ENCODE measurements around the gene PGLYRP4.
"Not testable (repeated sequence)": the region's sequence is repeated elsewhere in the genome, so short reads cannot be mapped to it uniquely, and the experiment has no call there.

Gene PGLYRP4

DNA sequence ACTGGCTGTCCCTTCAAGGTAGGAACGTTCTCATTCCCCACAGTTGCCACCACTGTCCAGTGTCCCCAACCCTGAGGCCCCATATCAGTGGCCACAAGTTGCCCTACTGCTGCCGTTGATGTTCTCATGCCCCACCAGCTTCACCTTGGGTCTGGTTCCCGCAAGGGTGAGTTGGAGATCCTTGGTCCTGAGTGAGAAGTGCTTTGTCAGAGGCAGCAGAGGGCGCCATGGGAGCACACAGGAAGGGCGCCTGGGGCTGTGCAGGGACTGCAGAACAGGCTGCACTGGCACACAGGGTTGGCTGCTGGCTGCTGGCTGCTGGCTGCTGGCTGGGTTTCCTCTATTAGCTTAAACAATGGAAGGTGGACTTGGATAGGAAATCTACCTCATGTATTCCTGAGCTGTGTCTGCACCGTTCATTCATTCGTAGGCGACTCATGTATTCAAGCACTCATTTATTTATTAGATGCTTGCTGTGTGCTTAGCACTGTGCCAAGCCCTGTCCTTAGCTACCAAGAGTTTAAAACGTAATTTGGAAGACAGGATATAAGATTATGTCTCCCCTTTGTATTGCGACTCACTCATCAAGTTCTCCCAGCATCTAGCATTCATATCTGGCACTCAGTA lies 6.9 kb upstream of the PGLYRP4 start:
- FAIRE-seq: peak; percentile 68

DNA sequence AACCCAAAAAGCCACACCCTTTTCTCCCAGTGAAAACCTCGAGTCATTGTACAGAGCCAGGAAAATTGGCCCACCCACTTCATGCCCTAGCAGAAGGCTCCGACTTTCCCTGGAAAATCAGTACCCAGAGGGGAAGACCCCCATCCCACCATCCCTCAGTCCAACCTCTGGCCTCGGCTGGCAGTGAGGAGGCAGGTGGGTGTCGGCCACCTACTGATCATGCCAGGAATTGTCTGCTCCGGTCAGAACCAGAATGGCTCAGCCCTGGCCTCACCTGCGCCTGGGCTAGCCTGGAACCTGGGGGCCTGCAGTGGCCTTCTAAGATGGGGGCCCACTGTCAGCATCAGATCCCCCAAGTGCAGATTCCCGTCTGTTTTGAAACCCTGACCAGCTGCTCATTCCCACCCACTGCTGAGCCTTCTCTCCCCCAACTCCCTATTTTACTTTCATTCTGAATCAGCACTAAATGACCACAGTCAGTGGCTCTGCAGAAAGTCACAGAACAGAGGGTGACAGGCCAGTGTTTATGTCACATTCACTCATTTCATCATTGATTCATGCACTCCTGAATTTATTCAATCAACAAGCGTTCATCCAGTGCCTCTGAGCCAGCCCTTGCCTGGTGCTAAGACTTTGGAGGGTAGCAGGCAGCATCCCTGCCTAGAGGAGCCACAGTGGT lies 6.0 kb upstream of the PGLYRP4 start:
- FAIRE-seq: no peak

DNA sequence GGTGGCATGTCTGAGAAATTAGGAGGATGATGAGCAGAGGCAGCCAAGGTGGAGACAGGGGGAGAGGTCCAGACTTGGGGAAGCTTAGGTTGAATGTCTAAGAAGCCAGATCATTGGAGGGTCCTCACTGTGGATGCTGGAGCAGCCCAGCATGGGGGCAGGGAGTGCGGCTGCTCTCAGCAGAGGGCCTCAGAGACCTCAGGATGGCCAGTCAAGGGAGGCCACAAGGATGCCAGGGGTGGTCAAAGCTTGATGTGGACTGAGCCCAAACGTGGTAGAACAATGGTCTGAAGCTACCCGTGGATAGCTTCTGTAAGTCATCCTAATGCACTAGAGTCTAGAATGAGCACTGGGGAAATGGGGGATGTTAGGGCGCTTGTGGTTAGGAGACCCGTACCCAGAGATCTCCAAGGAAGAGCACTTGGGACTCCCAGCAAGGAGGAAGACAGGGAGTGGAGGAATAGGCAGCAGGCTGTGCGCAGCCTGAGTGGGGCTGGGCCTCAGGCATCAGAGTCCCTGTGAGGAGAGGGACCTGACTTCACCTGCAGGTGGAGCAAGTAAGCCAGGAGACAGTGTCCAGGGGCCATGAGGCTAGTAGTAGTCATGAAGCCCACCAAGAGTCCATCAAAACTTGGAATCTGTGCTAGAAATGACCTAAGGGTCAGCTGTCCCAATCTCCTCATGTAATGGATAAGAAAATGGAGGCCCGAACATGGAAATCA lies 4.7 kb upstream of the PGLYRP4 start:
- FAIRE-seq: no peak

DNA sequence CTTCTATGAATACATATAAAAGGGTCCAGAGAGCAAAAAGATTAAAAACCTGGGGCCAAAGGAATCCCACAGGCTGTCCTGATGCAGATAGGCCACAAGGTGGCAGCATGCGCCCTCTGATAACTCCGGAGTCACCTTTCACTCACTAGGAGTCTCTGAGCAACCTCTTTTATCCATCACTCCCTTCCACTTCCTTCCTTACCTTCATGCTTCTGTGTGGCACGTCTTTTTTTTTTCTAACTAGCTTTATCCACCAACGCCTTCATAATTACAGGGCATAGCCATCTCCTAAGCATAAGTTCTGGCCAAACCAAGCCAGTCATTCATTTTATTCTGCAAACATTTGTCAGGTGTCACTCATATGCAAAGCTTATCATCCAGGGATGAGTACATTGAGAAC lies 3.9 kb upstream of the PGLYRP4 start:
- FAIRE-seq: peak; percentile 92

DNA sequence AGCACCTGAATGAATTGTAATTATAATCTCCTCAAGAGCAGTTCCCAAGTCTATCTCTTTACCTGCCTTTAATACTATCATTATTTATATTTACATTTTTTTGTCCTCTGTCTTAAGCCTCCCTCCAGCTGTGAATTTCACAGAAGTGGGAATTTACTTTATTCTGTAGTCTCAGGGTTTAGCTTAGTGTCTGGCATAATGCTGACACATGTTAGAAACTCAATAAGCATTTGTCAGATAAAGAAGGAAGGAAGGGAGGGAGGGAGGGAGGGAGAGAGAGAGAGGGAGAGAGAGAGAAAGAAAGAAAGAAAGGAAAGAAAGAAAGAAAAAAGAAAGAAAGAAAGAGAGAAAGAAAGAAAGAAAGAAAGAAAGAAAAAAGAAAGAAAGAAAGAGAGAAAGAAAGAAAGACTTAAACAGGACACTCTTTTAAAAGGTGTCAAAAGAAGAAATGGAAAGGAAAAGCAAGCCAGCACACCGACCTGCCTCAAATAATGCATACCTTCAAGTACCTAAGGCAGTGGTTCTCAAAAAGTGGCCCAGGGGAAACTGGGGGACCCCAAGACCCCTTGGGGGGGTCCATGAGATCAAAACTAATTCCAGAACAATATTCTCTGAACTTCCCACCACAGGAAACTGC lies 1.8 kb upstream of the PGLYRP4 start:
- FAIRE-seq: no peak

DNA sequence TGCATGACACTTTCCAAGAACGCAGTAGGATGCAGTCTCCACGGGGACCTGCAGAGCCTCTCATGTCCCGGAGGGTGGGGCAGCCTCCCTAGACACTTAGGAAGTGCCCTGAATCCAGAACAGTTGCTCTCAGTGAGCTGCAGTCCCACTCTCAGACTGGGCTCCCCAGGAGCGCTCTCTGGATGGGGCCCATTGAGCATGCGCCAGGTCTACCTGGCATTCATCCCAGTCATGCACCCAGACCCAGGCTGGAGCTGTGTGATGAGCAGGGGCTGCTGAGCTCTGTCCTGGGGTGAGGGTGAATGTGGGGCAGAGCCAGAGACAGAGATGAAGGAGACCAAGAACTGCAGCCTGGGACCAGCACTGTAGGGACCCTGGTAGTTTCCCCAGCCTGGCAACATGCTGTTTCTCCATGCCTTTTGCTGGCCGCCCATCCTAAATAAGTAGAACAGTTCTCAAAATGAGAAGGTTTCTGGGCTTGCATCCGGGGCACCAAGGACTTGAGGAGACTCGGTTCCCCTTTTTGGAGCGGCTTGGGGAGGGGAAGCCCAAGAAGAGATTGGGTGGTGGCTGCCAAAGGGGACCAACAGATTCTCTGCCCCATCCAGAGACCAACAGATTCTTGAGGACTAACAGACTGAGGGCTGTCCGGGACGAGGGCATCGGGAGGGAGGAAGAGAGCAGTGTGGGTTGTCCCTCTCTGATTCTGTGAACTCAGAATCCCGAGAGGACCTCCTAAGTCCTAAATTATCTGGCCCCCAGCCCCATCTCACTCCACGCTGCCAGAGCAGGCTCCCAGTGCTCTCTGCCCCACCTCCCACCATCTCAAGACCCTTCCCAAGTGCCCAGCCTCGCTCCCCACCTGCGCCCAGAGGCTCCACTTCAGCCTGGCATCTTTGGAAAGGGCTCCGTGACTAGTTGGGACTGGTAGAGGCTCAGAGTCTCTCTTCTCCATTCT lies 1.0 kb upstream of the PGLYRP4 start:
- no peak for FAIRE-seq

DNA sequence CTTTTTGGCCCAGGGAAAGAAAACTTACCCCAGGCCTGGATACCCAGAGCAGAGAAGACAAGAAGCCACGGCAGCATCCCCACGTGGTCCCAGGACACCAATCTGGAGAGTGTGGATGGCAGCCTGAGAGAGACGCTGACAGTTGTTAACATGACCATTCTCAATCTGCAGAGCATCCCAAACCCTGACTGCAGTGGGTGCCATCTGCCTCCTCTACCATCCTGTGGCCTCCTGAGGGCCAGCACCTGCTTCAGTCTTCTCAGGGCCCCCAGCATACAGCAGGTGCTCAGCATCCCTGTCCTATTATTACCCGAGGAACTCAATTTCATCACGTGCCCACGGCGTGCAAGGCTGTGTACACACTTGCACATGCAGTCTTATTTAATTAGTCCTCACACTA lies 785 bp downstream of the PGLYRP4 start:
- no peak for FAIRE-seq

DNA sequence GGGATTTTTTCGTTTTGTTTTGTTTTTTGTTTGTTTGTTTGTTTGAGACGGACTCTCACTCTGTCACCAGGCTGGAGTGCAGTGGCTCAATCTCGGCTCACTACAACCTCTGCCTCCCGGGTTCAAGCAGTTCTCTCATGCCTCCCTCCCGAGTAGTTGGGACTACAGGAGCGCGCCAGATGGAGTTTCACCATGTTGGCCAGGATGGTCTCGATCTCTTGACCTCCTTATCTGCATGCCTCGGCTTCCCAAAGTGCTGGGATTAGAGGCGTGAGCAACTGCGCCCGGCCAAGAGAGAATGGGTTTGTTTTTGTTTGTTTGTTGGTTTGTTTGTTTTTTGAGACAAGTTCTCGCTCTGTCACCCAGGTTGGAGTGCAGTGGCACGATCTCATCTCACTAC lies 1.6 kb downstream of the PGLYRP4 start:
- not testable (repeated sequence) for FAIRE-seq

DNA sequence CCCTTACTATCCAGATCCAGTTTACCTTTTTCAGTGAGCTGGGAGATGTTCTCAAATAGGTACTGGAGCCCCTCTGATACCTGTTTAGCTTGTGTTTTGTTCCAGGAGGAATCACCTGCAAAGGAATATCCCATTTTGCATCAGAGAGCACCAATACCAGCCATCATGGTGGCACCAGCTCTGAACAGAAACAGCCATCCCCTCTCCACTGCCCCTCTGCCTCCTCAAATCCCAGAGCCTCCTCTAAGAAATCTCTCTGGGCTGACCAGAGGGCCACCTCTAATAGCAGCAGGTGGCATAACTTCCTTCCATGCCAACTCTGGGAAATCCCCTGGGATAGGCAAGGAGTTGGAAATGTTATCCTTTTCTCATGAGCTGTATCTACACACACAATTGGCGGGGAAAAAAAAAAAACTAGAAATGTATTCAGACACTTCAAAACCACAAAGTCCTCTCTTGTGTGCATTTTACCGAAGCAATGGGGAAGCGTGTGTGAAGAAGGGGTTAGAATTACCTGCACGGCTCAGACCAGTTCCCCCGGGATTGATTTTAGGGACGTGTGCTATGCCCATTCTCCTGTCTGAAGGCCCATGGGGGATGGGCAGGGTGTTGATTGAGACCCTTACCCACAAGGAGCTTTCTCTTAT lies 2.4 kb downstream of the PGLYRP4 start:
- FAIRE-seq: no peak

DNA sequence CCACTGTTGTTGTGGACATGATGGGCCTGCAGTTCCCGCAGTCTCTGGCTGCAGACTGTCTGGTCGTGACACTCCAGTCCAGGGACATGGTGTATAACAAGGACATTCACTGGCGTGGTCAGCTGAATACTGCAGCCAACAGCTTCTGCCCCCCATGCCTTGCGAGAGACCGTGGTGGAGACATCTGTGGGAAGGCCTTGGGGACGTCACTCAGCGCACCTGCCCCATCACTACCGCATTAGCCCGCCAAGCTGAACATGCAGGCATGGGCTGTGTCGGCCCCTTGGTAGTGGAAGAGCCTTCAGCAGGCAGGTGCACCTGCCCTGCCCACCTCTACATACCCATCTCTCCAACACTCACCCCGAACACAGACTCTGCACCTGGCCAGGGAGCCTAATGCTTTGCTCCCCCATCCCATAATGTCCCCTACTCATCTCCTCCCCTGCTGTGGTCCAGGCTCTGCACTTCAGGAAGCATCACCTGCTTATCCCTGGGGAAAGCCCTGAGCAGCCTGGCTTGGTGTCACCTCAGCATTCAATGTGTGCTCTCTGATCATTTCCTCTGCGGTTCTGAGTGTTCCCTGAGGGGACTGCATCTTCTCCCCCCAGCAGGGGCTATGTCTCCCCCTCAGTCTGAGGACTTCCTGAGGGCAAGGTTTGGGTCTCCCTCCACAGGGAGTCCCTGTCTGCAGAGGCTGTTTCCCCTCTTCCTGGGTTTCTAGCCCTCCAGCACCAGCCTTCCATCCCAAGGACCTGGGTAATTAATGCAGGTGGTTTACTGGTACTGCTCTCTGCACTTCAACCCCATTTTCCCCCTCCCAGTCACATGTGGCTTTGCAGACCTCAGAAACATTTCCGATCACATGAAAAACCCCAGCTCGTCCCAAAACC lies 3.2 kb downstream of the PGLYRP4 start:
- FAIRE-seq: no peak

DNA sequence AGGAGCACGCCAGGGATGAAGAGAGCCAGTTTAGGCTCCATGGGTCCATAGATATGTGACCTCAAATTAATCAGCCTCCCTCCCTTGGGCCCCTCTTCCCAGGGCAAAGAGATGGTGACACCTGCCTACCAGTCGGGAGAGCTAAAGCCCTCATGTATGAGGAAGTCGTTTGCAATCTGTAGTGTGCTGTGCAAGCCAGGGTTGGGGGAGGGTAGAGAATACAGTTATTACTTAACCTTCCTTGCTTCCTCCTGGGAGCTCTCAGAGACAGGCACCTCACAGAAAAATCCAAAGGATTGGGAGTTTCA lies 4.0 kb downstream of the PGLYRP4 start:
- FAIRE-seq: no peak

DNA sequence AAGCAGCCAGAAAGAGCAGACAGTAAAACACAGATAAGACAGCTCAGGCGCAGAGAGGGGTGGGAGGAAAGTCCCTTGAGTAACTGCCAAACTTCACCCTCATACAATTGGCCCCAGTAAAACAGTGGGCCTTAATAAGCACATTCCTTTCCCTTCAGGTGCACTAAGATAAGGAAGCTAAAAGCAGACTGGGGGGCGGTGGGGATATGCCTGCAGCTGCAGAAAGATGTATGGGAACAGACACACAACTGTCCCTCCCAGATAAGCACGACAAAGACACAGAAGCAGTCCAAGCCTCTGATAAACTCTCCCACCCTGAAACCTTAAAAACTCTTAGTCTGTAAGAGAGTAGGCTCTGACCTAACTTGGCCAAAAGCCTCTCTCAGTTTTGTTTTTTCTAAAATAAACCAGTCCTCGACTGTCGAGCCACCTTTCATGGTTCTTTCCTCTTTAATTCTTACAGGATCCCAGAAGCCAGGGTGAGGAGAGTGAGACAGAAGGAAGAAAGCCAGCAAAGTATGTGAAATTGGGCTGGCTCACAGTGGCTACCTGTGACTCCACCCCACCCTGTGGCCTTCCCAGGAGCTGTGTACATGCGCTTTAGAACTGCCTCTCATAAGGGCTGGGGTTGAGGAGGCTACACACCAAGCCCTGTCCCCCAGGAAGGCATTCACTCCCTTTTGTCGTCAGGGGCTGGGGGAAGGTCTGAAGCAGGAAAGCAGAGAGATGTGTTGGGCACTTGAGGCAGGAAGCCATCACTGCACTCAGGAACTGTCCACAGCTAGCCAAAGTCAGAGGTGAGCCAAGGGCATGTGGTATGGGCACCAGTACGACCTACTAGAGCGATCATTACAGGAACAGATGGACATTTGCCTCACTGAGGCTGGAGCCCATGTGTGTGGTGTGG lies 4.6 kb downstream of the PGLYRP4 start:
- no peak for FAIRE-seq

DNA sequence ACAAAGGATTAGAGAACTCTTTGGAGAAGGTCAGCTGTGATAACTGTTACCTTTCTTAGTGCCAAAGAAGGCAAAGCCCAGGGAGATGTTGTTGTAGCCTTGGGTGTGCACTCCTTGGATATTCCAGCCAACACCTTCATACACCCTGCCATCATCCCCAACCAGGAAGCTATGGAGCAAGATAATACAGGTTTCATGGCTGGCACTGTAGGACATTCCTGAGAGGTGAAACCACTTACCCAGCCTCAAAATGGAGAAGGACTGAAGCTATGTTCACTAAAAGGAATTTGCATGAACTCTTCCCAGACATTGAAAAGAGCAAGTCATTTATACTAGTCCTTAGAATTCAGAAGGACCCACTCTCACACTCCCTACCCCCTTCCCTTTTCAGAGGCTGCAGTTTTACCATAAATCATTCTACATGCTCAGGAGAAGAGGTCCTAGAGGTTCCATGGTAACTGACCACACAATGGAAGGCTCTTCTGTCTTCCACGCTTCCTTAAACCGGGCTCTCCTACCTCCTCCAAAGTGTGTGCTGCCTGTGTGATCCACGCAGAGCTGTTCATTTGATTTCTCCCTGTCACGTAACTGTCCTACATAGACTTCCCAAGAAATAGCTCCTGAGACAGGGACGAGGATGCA lies 5.5 kb downstream of the PGLYRP4 start:
- no peak for FAIRE-seq

DNA sequence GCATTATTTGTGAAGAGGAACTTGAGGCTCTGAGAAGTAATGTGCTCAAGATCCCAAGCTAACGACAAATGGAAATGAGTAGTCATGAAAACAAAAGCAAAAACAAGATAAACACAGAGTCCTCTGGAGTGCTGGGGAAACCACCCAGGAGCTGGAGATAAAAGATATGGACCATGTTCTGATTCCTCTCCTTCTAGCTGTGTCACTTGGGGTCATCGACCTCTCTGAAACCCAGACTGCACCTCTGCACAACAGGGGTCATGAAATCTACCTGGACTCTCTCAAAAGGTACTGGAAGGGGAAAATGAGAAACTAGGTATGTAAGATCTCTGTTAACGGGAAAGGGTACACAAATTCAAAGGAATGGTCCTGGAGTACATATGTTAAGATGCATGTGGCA lies 6.5 kb downstream of the PGLYRP4 start:
- FAIRE-seq: no peak

DNA sequence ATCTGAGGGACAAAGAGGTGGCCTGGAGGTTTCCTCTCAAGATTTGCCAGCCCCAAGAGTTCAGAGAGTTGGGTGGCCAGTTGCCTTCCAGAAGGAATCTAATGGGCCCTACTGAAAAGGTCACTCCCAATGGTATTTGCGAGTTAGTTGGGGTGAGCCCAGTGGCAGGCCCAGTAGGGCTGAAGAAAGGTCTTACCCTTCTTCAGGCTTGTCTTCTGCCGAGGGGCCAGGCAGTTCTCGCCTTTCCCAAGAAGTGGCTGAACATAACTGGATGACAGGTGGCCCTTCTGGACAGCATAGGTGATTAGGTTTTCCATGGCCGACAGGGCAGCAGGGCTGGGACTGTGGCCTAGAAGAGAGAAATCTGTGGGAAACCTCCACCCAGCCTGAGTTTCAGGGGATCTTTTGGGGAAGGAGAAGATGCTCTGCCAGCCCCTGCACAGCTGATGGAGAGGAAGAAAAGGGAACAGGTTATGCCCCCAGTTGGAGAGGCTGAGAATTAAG lies 7.2 kb downstream of the PGLYRP4 start:
- FAIRE-seq: no peak

DNA sequence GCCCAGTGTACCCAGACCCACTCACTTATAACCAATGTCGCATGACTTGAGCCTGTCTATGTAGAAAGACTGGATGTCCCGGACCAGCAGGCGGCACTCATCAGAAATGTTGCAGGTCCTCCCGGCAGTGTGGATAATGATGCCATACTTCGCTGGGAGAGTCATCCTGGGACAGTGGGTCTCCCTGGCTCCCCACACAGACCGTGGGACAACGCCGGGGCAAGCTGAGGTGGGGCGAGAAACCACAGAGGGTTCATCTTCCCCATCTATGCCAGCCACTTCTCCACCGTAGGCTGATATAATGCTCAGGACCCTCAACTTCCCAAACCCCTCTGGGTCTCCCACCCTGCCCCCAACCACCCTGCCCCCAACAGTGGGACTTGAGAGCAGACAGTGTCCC lies 8.3 kb downstream of the PGLYRP4 start:
- no peak for FAIRE-seq

DNA sequence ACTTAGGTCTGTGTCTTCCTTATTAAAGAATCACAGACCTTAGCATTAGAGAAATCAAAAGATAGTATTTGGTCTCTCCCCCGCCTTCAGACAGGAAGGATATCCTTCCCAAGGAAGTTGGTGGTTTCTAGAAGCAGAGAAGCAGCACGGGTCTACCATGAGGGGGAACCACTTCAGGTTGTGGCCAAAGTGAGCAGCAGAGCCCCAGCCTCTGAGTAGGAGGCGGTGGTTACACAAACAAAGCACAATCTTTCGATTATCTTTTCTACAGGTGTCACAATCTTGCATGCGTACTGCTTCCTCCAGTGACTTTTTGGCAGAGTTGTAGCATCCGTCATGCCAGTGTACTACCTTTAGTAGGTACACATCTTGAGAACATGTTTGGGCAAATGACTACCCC lies 8.8 kb downstream of the PGLYRP4 start:
- FAIRE-seq: no peak

DNA sequence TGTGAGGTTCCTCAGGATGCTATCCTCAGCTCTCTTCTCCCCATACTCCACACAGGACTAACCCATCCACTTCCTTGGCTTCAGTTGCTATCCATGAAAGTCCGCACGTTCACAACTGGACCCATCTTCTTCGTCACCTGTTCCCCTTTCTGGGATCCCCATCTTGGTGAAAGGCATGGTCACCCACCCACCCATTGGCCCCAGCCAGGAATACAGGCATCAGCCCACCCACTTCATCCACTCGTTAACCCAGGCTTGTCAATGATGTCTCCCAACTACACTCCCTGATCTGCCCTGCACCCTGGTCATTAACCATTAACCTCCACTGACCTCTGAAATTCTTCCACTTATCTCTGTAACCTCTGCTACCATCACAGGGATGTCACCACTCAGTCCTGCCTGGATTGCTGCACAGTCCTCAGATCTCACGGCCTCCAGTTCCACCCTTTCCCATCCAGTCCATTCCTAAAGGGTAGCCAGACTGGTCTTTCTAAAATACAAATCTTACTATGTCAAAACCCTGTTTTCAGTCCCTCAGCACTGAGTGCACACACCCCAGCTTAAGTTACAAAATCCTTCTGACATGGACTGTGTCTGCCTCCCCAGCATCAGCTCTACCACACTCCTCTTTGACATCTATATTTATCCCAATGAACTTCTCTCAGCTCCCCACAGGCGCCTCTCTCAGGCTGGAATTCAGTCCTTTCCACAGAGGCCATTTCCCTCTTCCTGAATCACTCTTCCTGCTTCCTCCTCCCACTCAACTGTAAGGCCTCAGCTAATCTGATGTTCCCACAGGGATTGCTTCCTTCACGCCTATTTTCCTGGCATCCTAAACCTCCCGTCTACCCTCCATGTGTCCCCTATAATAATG lies 10.4 kb downstream of the PGLYRP4 start:
- FAIRE-seq: no peak

Data from TTC549 (cell line).